ENCODE results near the gene GNL2. TPM values are rescaled to one million over a fixed set of nuclear protein-coding genes. Genes with fewer than 3 reads are reported as not detected.

GNL2 gene
- total RNA-seq, 1 donor from 2014 or later, result 17.0 TPM

- Histone ChIP-seq H3K4me3 (peak overlapping the region; percentile 46 to 59), H3K27ac (peak overlapping the region; percentile 60 to 68), H3K4me1 (peaks cover 12 to 21% of the 10 kb centered on the region in 2 donors), H3K27me3 (no peaks in the 10 kb centered on the region), H3K9me3 (no peaks in the 10 kb centered on the region), H3K36me3 (no peaks in the 10 kb centered on the region)
- TF ChIP-seq CTCF (IDR thresholded peaks at IDR 0.05), result no peak
- intact Hi-C loops (cut with DNase I), result loop anchor here (2.0 to 10.0 kb wide), 4 partner anchors 43 to 457 kb away; partner anchors contain the start of genes CDCA8, MEAF6, UTP11 and ZC3H12A
- DNase-seq (ENCODE audit: low spot score in 2 of 2), result no peak
Observed at GRCh38 chr1:37557402-37557801, 38.3 kb downstream of the GNL2 start.

DNA sequence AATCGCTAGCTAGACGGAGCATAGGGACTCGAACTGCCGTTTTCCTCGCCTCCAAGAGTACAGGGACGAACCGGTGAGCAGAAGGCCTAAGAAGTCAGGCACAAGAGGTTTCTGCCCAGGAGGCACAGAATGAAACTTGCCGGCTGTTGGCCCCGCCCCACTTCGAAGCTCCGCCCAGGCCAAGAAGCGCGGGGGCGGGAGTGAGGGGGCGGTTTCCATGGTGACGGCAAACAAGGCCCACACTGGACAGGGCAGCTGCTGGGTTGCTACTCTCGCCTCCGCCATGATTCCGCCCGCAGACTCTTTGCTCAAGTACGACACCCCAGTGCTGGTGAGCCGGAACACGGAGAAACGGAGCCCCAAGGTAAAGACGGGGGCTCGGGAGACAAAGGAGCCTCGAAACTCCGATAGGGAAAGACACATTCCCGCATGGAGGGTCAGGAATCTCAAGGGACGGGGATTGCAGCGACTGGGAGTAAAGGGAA lies 39.0 kb downstream of the GNL2 start, which contains the start of gene DNALI1:
Gene DNALI1 (plus strand): TSS at position 229 of the 485 bp plus-strand sequence. CDS start 55 bp downstream, at position 284.
- peak within 1 kb of the TSS; percentile 46 to 59 for H3K4me3 ChIP-seq
- H3K4me1 ChIP-seq, result peaks cover 12 to 24% of the 10 kb centered on the region in 2 donors
- DNase-seq (ENCODE audit: low spot score in 2 of 2), result peak; percentile 16 to 93
- no peak for TF ChIP-seq CTCF (IDR thresholded peaks at IDR 0.05)
- no peaks in the 10 kb centered on the region for H3K27me3 ChIP-seq
- H3K27ac ChIP-seq, result peak within 1 kb of the TSS; percentile 60 to 68
- H3K36me3 ChIP-seq, result peaks cover 3 to 5% of the 10 kb centered on the region in 2 donors
- H3K9me3 ChIP-seq, result no peaks in the 10 kb centered on the region
- intact Hi-C loops (cut with DNase I), result loop anchor here (2.0 to 10.0 kb wide), 4 partner anchors 42 to 458 kb away; partner anchors contain the start of genes CDCA8, MEAF6, UTP11 and ZC3H12A

- Histone ChIP-seq H3K9me3 (no peaks in the 10 kb centered on the region), H3K36me3 (peaks cover 10 to 27% of the 10 kb centered on the region in 2 donors), H3K4me3 (peak within 1 kb of the TSS; percentile 90 to 94), H3K27ac (peak within 1 kb of the TSS; percentile 87 to 90), H3K27me3 (no peaks in the 10 kb centered on the region), H3K4me1 (peaks cover 12 to 24% of the 10 kb centered on the region in 2 donors)
- peak; percentile 68 to 96 for DNase-seq (ENCODE audit: low spot score in 2 of 2)
- intact Hi-C loops (cut with DNase I), result loop anchor here (1.0 to 10.0 kb wide), 3 partner anchors 42 to 1157 kb away; partner anchors contain the start of genes LSM10 and UTP11
- no peak for TF ChIP-seq CTCF (IDR thresholded peaks at IDR 0.05)
Observed at GRCh38 chr1:37553927-37554808, 41.6 kb downstream of the GNL2 start, which contains the start of gene SNIP1. Gene SNIP1, minus strand, starts transcription at chr1:37554293. Its CDS starts 64 bp downstream, at chr1:37554229.

DNA sequence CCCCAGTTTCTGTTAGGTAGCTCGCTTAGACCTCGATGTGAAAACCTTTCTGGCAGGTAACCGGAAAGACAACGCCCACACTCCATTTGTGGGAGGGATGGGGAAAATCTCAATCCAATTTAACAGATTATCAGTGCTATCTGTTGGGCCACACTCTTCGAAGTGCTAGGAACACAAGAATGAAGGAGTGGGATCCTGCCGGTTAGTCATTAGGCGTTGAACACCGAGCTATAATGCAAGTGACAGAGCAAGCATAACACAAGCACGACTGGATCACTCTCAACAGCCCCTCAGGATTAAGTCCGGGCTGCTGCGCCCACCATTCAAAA lies 42.2 kb downstream of the GNL2 start:
- Histone ChIP-seq H3K4me3 (peak overlapping the region; percentile 90 to 94), H3K27ac (peak overlapping the region; percentile 87 to 90), H3K4me1 (peaks cover 12 to 24% of the 10 kb centered on the region in 2 donors), H3K36me3 (peaks cover 12 to 28% of the 10 kb centered on the region in 2 donors), H3K27me3 (no peaks in the 10 kb centered on the region), H3K9me3 (no peaks in the 10 kb centered on the region)
- TF ChIP-seq CTCF (IDR thresholded peaks at IDR 0.05), result no peak
- intact Hi-C loops (cut with DNase I), result loop anchor here (5.0 to 10.0 kb wide), 2 partner anchors 461 to 1156 kb away; partner anchors contain the start of genes LSM10 and UTP11
- DNase-seq (ENCODE audit: low spot score in 2 of 2), result no peak

DNA sequence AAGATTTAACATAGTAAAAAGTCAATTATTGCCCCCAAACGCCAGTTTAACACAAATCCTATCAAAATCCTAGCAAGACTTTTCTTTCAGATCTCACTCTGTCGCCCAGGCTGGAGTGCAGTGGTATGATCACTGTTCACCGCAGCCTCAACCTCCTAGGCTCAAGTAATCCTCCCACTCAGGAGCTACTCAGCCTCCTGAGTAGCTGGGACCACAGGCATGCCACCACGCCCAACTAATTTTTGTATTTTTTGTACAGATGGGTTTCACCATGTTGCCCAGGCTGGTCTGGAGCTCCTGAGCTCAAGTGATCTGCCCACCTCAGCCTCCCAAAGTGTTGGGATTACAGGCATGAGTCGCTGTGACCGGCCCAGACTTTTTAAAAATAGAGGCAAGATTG lies 46.4 kb downstream of the GNL2 start:
- Histone ChIP-seq H3K36me3 (peaks cover 44 to 65% of the 10 kb centered on the region in 2 donors), H3K4me1 (peaks cover 12 to 13% of the 10 kb centered on the region in 2 donors), H3K27ac (no peak overlapping the region), H3K9me3 (no peaks in the 10 kb centered on the region), H3K27me3 (no peaks in the 10 kb centered on the region), H3K4me3 (no peak overlapping the region)
- no peak for DNase-seq (ENCODE audit: low spot score in 2 of 2)
- no peak for TF ChIP-seq CTCF (IDR thresholded peaks at IDR 0.05)
- intact Hi-C loops (cut with DNase I), result no loop called here
